Amygdala (tissue), 56 donors: ENCODE data around the gene KRTAP10-11.
"Not testable (repeated sequence)": the region's sequence is repeated elsewhere in the genome, so short reads cannot be mapped to it uniquely, and the experiment has no call there.

ENCODE experiments used
- DNase-seq, 56 donors: peaks; one replicate each; lab custom pipeline; 2025; lab: John Stamatoyannopoulos, UW

Gene KRTAP10-11, protein sequence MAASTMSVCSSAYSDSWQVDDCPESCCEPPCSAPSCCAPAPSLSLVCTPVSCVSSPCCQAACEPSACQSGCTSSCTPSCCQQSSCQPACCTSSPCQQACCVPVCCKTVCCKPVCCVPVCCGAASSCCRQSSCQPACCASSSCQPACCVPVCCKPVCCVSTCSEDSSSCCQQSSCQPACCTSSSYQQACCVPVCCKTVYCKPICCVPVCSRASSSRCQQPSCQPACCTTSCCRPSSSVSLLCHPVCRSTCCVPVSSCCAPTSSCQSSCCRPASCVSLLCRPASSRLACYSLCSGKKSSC

DNA sequence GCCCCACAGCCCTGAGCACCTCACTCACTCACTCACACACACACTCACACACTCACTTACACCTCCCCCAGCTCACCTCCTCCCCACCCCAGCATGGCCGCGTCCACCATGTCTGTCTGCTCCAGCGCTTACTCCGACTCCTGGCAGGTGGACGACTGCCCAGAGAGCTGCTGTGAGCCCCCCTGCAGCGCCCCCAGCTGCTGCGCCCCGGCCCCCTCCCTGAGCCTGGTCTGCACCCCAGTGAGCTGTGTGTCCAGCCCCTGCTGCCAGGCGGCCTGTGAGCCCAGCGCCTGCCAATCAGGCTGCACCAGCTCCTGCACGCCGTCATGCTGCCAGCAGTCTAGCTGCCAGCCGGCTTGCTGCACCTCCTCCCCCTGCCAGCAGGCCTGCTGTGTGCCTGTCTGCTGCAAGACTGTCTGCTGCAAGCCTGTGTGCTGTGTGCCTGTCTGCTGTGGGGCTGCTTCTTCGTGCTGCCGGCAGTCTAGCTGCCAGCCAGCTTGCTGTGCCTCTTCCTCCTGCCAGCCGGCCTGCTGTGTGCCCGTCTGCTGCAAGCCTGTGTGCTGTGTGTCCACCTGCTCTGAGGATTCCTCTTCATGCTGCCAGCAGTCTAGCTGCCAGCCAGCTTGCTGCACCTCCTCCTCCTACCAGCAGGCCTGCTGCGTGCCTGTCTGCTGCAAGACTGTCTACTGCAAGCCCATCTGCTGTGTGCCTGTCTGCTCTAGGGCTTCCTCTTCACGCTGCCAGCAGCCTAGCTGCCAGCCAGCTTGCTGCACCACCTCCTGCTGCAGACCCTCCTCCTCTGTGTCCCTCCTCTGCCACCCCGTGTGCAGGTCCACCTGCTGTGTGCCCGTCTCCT is at the start of gene KRTAP10-11:
Gene KRTAP10-11 (plus strand): TSS at position 49 of the 856 bp plus-strand sequence. CDS start 45 bp downstream, at position 94.
- DNase-seq = not testable (repeated sequence)

DNA sequence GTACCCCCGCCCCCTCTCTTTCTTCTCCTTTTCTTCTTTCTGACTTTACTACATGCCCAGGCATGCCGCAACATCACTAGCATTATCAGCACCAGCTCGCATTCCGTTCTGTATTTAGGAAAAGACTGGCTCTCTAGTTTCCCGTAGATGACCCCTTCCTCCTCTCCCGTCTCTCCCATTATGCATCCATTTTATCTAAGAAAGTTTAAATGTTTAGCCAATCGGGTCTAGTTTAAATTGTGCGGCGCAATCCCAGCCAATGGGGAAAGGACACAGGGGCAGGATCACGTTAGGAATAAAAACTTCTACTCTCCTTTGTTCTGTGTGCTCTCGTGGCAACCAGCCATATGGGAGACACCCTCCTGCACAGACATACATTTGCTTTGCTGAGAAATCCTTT is 48.2 kb upstream of the KRTAP10-11 start:
- no peak for DNase-seq

DNA sequence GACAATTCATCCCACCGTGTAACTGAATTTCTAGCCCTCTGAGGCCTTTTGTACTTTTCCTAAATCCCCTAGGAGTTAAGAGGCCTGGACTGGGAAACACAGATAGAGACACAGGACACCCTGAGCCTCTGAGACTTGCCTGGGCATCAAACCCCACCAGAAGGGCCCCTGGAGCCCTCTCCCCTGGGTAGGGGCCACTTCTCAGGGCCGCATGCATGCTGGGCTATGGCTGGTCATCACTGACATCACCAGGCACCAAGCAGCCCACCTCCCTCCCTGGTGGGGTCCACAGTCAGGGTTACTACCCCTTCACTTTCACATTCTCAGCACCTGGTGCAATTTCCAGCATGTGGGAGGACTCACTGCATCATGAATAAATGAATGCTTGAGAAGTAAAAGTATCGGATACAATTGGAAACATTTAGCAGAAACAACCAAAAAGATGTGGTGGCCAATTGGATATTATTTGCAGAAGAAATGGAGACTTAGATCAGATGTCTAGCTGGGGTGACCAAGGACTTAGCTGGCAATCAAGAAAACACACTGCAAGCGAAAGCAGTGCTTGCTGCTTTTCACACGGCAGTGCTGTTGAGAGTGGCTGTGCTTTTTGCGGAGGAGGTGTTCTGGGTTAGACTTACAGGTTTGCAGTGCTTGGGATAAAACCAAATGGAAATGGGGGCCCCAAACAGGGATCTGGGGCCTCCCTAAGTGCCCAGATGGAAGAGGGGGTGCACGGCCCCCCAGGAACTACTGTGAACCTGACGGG is 46.8 kb upstream of the KRTAP10-11 start:
- no peak for DNase-seq

DNA sequence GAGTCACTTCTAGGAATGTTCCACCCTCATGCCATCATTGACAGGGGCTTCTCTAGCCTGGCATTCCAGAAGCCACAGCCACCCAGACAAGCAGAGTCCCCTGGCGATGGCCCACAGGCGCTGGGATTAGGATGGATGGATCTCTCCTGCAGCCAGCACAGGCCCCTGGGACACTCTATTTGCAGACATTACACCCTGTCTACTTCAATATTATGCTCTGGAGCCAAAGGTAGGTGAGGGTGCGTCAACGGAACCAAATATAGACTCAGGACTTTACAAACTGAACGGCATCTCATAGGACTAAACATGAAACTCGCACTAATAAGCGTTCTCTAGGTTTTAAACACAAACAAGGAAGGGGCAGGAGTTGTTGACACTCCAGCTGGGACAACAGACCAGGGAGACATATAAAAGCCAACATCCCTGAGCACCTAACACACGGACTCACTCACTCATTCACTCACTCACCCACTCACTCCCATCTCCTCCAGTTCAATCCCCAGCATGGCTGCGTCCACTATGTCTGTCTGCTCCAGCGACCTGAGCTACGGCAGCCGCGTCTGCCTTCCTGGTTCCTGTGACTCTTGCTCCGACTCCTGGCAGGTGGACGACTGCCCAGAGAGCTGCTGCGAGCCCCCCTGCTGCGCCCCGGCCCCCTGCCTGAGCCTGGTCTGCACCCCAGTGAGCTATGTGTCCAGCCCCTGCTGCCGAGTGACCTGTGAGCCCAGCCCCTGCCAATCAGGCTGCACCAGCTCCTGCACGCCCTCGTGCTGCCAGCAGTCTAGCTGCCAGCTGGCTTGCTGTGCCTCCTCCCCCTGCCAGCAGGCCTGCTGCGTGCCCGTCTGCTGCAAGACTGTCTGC is 45.9 kb upstream of the KRTAP10-11 start, which contains the start of gene KRTAP10-7:
Gene KRTAP10-7 (plus strand): TSS at position 480 of the 861 bp plus-strand sequence. CDS start 25 bp downstream, at position 505.
- not testable (repeated sequence) for DNase-seq

DNA sequence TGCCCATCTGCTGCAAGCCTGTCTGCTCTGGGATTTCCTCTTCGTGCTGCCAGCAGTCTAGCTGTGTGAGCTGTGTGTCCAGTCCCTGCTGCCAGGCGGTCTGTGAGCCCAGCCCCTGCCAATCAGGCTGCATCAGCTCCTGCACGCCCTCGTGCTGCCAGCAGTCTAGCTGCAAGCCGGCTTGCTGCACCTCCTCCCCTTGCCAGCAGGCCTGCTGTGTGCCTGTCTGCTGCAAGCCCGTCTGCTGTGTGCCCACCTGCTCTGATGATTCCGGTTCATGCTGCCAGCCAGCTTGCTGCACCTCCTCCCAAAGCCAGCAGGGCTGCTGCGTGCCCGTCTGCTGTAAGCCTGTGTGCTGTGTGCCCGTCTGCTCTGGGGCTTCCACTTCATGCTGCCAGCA is 45.1 kb upstream of the KRTAP10-11 start:
- not testable (repeated sequence) for DNase-seq

DNA sequence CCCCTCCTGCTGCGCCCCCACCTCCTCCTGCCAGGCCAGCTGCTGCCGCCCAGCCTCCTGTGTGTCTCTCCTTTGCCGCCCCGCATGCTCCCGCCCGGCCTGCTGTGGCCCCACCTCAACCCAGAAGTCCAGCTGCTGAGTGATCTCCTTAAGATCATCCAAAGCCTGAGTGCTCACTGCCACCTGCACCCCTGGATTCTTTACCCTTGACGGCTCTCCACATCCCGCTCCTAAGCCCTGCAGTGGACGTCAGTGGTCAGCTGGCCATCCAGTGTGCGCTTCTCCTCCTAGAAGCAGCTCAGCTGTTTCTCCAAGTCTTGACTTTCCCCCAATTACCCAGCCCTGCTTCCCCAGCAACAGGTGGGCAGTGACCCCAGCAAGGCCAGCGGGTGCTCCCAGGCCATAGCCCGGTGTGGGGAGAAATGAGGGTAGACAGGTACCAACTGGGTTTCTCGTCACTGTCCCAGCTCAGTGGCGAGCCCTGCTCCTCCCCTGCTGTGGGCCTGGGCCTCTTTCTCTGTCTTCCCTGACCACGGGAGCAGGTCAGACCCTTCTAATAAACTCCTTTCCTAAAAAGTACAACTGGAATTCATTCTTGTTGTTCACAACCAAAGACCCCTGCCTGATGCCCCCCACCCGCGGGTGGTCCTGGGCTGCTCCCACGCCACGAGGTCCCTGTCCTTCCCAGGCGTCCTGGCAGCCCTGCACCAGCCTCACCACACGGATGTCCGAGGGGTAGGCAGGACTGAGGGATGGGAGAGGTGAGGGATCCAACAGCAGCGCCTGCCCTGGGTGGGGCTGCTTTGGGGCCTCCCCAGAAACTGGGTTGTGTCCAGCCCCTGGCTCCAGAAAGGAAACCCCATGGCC is 44.4 kb upstream of the KRTAP10-11 start:
- no peak for DNase-seq

DNA sequence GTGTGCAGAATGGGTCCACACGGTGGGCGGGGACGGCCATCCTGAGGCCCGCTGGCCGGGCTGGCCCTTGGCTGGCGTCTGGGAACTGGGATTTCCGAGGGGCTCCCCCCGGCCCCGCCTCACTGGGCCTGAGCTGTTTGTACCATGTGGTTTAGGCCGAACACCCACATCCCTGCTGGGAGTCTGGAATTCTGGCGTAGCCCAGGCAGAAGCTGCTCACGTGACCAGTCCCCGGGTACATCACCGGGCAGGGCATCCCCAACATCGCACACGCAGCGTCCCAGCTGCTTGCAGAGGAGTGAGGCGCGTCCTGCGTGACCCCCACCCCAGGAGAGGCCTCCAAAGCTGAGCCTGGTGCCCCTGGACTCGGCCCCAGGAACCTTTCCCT is 43.8 kb upstream of the KRTAP10-11 start:
- no peak for DNase-seq

DNA sequence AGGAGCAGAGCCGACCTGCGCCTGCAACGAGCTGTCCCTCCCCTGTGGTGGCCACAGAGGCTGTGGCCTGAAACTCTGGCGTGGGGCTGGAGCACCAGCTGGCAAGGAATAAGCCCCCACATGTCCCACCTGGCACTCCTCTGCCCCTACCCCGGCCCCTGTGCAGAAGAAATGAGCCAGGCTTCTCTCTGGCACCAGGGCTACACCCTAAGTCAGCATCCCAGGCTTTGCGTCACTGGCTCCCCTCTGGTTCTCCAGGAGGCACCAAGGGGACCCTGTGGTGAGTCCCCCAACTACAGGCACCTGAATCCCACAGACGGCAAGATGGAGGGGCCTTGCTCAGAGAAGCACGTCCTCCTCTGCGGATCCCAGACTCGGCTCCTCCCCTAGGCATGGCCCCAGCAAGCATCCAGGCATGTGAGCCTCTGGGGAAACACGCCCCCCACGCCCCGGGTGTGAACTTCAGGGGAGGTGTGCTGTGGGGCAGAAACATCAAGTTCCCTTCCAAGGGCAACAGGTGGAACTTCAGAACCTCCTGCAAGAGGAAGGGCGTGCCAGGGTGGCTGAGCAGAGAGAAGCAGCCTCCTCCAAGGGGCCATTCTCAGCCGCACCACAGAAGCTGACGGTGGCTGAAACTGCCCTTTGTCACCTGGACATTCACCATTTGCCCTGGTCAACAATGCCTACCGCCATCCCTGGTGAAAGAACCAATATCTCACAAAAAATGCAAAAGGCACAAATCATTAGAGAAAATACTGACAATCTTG is 42.9 kb upstream of the KRTAP10-11 start:
- no peak for DNase-seq

DNA sequence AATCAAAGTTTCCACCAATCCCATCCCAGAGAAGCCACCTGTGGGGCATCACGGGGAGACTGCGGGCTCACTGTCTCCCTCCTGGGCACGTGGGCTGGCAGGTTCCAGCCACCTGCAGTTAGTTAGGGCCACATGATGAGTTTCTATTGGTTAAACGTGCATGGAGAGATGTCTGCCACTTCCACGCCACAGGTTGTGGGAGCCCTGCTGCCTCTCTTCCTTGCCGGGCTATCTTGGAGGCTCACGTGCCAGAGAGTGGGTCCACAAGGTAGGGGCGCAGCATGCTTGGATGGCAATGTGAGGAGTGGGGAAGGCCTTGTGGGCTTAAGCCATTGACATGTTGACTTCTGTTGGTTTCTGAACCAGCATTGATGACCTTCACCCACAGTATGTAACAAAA is 42.3 kb upstream of the KRTAP10-11 start:
- no peak for DNase-seq

DNA sequence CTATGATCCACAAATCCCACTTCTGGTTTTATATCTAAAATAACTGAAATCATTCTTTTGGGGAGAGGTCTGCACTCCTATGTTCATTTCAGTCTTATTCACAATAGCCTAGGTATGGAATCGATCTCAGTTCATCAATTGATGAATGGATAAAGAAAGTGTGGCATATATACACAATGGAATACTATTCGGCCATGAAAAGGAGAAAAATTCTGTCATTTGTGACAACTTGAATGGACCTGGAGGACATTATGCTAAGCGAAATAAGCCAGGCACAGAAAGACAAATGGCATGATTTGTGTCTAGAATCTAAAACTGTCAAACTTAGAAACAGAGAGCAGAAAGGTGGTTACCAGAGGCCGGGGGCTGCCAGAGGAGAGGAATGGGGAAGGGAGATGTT is 39.7 kb upstream of the KRTAP10-11 start:
- no peak for DNase-seq

DNA sequence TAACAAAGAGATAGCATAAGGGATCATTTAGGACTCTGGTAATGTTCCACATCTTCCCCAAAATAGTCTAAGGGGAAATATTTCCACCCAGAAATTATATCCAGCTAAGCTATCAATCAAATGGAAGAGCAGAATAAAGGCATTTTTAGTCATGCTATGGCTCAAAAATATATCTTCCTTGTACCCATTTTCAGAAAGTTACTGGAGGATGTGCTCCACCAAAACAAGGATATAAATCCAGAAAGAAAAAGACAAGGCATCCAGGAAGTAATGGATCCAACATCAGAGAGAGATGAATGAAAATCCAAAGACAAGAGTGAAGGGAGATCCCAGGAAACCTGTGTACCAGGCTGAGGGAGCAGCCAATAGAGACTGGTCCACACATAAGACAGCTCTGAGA is 37.0 kb upstream of the KRTAP10-11 start:
- DNase-seq = no peak

DNA sequence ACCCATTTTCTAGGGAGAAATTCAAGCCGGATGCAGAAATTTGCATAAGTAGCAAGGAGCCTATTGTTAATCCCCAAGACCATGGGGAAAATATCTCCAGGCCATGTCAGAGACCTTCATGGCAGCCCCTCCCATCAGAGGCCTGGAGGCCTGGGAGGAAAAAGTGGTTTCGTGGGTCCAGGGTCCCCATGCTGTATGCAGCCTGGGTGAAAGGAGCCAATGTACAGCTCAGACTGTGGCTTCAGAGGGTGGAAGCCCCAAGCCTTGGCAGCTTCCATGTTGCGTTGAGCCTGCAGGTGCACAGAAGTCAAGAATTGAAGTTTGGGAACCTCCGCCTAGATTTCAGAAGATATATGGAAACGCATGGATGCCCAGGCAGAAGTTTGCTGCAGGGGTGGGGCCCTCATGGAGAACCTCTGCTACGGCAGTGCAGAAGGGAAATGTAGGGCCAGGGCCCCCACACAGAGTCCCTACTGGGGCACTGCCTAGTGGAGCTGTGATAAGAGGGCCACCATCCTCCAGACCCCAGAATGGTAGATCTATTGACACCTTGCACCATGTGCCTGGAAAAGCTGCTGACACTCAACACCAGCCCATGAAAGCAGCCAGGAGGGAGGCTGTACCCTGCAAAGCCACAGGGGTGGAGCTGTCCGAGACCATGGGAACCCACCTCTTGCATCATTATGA is 35.9 kb upstream of the KRTAP10-11 start:
- not testable (repeated sequence) for DNase-seq

DNA sequence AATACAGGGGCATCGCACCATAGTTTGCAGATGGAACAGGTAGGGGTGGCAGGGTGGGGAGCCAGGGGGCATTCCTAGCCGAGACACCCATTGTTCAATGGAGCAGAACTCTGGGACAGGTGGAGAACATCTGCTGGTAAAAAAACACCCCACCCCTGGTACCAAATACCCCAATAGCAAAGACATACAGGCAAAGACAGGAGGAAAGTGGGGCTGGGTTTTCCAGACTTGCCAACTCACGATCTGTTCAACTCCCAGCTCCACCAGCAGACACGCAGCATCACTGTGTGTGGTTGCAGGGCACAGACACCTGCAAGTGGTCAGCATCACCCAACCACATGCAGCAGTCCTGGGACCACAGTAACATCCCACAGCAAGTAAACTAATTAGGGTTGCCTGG is 34.7 kb upstream of the KRTAP10-11 start:
- DNase-seq = no peak

DNA sequence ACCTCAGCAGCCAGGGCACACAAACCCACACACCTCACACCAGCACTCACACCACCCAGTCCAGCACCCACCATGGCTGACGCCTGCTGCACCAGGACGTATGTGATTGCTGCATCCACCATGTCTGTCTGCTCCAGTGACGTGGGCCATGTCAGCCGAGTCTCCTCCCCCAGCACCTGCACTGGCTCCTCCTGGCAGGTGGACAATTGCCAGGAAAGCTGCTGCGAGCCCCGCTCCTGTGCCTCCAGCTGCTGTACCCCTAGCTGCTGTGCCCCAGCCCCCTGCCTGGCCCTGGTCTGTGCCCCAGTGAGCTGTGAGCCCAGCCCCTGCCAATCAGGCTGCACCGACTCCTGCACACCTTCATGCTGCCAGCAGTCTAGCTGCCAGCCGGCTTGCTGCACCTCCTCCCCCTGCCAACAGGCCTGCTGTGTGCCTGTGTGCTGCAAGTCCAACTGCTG is 34.2 kb upstream of the KRTAP10-11 start, which contains the start of gene KRTAP10-8:
Gene KRTAP10-8 (plus strand): TSS at position 51 of the 458 bp plus-strand sequence. CDS start 22 bp downstream, at position 73.
- DNase-seq = no peak

DNA sequence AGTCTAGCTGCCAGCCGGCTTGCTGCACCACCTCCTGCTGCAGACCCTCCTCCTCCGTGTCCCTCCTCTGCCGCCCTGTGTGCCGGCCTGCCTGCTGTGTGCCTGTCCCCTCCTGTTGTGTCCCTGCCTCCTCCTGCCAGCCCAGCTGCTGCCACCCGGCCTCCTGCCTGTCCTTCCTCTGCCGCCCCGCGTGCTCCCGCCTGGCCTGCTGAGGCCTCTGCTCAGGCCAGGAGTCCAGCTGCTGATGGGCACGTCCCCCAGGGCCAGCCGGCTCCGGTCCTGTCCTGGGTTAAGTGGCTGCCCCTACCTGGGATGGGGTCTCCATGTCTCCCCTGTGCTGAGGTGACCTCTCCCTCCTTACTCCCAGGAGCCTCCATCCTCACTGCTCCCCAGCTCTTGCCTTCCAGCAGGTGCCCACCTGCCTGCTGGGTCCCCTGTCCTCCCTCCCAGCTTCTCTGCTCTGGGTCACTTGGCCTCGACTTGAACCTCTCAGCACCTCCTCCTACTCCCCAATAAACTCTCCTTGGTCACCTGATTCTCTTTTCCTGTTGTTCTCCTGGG is 33.5 kb upstream of the KRTAP10-11 start:
- DNase-seq = no peak

DNA sequence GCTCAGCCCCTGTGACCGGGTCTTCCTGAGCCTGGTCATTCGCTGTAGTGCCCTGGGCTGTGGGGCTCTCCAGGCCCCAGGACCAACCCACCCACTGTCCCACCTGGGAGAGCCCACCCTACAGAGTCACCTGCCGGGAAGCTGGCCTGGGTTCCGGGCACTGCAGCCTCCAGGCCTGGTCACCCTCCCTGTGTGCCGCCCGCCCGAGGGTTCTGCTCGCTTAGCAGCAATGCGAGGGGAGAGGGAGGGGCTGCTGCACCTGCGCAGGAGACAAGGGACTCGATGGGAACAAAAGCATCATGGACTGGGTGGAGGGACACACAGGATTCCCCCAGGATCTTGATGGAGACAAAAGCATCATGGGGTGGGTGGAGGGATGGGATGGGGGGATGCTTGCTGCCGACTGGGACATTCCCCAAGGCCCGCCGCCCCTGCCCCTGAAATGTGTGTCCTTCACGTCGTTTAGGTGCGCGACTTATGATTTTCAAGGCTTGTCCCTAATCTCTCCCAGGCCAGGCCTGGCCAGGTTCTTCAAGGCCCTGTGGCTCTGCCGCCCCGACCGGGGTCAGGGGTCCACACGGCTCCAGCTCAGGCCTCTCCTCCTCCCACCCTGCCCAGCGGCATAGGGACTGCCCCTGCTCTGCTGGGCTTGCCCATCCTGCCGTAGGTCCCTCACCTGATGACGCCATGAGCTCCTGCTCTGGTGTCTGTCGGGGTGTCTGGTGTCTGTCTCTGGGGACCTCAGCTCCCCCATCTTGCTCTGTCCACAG is 32.6 kb upstream of the KRTAP10-11 start:
- no peak for DNase-seq
